GM18858 (cell line): ENCODE measurements around the gene NCAPD2.
A peak's percentile ranks its signal among the peaks of the same experiment; 100 is the strongest.

Experiments
- ATAC-seq: cut with Tn5 transposase; IDR thresholded peaks from one replicate; pipeline ENCODE4 v1.9.1; 2021; ENCODE audit not compliant: unreplicated experiment

NCAPD2 gene, protein sequence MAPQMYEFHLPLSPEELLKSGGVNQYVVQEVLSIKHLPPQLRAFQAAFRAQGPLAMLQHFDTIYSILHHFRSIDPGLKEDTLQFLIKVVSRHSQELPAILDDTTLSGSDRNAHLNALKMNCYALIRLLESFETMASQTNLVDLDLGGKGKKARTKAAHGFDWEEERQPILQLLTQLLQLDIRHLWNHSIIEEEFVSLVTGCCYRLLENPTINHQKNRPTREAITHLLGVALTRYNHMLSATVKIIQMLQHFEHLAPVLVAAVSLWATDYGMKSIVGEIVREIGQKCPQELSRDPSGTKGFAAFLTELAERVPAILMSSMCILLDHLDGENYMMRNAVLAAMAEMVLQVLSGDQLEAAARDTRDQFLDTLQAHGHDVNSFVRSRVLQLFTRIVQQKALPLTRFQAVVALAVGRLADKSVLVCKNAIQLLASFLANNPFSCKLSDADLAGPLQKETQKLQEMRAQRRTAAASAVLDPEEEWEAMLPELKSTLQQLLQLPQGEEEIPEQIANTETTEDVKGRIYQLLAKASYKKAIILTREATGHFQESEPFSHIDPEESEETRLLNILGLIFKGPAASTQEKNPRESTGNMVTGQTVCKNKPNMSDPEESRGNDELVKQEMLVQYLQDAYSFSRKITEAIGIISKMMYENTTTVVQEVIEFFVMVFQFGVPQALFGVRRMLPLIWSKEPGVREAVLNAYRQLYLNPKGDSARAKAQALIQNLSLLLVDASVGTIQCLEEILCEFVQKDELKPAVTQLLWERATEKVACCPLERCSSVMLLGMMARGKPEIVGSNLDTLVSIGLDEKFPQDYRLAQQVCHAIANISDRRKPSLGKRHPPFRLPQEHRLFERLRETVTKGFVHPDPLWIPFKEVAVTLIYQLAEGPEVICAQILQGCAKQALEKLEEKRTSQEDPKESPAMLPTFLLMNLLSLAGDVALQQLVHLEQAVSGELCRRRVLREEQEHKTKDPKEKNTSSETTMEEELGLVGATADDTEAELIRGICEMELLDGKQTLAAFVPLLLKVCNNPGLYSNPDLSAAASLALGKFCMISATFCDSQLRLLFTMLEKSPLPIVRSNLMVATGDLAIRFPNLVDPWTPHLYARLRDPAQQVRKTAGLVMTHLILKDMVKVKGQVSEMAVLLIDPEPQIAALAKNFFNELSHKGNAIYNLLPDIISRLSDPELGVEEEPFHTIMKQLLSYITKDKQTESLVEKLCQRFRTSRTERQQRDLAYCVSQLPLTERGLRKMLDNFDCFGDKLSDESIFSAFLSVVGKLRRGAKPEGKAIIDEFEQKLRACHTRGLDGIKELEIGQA (N-terminal part only)

DNA sequence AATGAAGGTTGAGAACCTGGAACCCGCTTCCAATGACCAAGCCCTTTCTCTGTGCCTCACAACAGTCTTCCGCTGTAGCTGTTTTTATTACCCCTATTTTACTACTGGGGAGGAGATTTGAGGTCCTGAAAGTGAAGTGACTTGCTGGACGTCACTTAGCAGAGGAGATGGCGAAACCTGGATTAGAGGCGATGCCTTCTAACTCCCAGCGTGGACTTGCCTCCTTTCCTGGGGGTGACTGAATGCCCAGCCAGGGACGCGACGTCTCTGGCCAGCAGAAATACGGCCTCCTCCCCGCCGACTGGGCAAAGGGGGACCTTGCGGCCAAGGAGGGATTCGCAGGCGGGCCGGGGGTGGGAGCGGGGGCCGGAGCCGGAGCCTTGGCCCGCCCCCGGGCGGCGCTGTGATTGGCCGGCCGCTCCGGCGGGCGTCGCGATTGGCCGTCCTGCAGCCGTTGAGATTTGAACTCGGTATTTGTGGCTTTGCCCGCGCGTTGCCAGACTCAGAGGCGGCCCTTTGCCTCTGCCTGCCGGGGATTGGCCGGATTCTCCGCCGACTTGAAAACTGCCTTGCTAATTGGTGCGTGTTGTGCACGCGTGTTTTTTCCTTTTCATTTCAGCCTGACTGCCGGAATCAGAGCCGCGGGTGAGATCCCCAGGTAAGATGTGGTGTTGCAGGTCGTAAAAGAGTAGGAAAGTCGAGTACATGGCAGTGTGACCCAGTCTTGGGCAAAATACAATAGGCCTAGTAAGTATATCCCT is at the start of gene NCAPD2:
Gene NCAPD2, plus strand, starts transcription at position 606 of the 761 bp plus-strand sequence. CDS start 997 bp downstream, outside the sequence.
- peak; percentile 72 for ATAC-seq

DNA sequence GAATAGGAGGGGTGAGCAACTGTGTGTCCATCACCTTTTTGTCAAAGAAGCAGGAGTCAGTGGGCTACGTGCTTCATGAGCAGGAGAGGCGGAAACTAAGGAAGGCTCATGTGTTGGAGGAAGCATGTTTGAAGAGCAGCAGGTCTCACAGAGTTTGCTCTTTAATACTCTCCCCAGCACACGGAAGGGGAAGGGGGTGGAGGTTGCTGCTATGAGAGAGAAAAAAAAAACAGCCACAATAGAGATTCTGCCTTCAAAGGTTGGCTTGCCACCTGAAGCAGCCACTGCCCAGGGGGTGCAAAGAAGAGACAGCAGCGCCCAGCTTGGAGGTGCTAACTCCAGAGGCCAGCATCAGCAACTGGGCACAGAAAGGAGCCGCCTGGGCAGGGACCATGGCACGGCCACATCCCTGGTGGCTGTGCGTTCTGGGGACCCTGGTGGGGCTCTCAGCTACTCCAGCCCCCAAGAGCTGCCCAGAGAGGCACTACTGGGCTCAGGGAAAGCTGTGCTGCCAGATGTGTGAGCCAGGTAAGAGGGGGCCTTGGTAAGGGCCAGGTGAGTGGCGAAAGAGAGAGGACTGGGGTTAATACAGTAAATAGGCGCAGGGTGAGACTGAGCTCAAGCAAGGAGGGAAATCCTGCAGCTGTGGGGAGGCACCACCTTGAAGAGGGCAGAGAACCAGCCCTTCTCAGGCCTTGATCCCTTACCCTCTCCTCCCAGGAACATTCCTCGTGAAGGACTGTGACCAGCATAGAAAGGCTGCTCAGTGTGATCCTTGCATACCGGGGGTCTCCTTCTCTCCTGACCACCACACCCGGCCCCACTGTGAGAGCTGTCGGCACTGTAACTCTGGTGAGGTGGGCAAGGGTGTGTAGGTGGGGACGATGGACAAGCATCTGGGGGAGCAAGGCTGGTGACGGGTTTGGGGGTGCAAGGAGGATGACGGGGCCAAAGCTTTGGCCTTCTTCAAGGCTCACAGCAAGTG is 48.9 kb upstream of the NCAPD2 start, which contains the start of gene CD27:
Gene CD27, plus strand, starts transcription at position 252 of the 985 bp plus-strand sequence. Its CDS starts 141 bp downstream, at position 393.
- no peak for ATAC-seq

DNA sequence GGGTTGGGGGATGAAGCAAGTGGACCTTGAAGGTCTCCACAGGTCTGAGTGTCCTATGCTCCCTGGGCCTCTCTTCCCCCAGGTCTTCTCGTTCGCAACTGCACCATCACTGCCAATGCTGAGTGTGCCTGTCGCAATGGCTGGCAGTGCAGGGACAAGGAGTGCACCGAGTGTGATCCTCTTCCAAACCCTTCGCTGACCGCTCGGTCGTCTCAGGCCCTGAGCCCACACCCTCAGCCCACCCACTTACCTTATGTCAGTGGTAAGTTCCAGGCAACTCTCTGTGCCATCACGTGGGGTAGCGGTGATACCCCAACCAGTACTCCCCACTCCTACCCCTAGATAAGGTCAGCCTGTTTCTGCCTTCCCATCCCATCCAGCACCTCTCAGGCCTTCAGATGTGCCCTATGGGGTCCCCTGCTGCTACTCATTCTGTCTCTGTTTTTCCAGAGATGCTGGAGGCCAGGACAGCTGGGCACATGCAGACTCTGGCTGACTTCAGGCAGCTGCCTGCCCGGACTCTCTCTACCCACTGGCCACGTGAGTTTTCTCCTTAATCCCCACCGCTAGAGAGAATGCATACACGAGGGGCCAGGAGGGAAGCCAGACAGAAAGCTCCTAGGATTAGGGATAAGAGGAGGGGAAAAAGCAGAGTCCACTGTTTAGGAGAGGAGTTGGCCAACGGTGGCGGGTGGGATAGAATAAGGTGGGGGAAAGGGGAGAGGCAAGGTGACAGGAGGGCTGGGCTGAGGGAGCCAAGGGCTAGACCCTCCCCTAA is 43.6 kb upstream of the NCAPD2 start:
- no peak for ATAC-seq

DNA sequence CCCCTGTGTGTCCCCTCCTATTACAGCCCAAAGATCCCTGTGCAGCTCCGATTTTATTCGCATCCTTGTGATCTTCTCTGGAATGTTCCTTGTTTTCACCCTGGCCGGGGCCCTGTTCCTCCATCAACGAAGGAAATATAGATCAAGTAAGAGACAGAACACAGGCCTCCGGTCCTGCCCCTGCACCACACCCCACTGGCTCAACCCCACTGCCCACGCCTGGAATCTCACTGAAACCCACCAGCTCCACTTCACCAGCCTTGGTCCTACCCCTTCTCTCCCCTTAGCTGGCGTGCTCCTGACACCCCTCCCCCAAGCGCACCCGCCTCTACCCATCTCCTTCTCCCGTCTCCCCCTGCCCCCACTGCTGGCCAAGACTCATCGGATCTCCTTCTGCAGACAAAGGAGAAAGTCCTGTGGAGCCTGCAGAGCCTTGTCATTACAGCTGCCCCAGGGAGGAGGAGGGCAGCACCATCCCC is 43.0 kb upstream of the NCAPD2 start:
- ATAC-seq: no peak

DNA sequence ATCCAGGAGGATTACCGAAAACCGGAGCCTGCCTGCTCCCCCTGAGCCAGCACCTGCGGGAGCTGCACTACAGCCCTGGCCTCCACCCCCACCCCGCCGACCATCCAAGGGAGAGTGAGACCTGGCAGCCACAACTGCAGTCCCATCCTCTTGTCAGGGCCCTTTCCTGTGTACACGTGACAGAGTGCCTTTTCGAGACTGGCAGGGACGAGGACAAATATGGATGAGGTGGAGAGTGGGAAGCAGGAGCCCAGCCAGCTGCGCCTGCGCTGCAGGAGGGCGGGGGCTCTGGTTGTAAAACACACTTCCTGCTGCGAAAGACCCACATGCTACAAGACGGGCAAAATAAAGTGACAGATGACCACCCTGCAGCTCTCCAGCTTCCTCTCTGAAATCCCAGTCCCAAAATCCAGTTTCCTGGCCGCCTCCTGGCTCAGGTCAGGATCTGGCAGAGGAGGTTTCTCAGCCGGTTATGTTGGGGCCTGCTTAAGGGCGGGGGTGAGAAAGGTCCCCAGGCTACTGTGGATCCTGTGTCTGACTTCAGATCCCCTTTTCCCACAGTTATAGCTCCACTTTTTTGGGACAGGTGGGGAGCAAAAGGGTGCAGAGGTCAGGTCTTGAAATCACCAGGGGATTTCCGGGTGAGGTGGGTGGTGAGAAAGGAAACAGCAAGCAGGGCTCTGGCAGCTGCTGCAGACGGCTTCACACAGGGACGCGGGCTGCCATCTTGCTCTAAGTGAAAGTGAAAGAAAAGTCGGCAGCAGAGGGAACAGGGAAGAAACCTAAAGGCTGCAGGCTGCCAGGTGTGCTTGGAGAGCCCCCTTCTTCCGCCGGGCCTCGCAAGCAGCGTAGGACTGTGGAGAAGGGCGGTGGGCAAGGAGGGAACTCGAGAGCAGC is 42.3 kb upstream of the NCAPD2 start, which contains the start of gene TAPBPL:
Gene TAPBPL, plus strand, starts transcription at position 695 of the 897 bp plus-strand sequence. CDS start 207 bp downstream, outside the sequence.
- ATAC-seq: peak; percentile 57

DNA sequence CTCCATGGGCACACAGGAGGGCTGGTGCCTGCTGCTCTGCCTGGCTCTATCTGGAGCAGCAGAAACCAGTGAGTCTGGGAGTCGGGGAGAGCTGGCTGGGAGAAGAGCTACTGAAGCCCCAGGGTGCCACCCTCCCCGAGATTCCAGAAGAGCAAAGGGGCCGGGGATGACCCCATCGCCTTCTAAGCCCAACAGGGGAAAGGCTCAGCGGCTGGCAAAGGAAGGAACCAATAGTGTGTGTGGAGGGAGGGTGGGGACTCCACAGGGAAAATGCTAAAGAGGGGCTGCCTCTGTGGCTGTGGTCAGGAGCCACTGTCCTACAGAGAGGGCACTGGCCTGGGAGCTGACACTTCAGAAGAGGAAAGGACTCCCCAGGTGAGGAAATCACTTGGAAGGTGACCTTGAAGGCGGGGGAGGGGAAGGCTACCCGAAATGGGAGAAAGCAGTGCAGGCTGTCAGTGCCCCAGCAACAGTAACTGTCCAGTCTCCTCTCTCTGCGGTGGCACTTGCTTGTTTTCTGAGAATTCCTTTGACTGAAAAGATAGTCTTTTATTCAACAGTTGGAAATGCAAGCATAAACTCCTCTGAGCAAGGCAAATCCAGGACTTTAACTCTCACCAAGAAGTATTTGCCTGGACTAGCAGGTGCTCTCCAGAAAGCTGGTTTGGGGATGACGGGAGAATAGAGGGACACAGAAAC is 41.5 kb upstream of the NCAPD2 start:
- ATAC-seq: no peak

DNA sequence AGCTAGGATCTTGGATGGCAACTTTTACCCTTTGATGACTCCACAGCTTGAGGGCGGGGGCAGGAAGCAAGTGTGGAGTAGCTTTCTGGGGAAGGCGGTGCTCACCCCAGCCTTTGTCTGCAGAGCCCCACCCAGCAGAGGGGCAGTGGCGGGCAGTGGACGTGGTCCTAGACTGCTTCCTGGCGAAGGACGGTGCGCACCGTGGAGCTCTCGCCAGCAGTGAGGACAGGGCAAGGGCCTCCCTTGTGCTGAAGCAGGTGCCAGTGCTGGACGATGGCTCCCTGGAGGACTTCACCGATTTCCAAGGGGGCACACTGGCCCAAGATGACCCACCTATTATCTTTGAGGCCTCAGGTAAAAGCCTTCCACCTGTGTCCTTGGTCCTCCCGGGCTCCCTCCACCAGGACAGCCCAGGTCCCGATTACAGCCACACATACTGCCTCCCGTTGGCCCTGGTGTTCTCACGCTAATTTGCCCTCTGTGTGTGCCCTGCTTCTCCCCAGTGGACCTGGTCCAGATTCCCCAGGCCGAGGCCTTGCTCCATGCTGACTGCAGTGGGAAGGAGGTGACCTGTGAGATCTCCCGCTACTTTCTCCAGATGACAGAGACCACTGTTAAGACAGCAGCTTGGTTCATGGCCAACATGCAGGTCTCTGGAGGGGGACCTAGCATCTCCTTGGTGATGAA is 40.8 kb upstream of the NCAPD2 start:
- ATAC-seq: no peak

DNA sequence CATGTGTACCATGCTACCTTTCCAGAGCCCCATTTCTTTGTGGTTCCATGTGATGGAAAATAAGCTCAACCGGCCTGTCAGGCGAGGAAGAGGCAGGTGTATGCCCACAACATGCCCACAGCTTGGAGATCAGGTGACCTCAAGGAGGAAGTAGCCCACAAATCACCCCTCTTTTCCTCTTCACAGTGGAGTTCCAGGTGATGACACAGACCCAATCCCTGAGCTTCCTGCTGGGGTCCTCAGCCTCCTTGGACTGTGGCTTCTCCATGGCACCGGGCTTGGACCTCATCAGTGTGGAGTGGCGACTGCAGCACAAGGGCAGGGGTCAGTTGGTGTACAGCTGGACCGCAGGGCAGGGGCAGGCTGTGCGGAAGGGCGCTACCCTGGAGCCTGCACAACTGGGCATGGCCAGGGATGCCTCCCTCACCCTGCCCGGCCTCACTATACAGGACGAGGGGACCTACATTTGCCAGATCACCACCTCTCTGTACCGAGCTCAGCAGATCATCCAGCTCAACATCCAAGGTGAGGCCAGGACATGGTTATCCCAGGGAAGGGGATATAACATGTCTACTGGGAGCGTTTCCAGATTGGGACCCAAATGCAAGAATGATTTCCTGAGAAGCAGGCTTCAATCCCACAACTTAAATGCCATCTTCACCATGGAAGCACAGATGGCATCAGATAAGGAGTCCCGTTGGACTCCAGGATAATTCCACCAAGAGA is 36.5 kb upstream of the NCAPD2 start:
- no peak for ATAC-seq

DNA sequence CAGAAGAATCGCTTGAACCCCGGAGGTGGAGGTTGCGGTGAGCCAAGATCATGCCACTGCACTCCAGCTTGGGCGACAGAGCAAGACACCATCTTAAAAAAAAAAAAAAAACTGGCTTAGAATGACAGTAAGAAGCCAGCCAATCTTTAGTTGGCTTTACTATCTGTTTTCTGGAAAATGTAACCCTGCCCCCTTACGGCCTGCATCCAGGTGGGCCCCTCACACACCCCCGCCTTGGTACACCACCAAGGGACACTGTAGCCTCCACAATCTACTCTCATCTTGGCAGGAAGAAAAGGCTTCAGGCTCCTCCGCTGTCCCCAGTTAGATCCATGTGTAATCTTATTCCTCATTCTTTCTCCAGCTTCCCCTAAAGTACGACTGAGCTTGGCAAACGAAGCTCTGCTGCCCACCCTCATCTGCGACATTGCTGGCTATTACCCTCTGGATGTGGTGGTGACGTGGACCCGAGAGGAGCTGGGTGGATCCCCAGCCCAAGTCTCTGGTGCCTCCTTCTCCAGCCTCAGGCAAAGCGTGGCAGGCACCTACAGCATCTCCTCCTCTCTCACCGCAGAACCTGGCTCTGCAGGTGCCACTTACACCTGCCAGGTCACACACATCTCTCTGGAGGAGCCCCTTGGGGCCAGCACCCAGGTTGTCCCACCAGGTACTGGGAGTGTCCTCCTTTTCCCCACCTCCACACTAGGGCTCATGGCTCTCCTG is 35.5 kb upstream of the NCAPD2 start:
- no peak for ATAC-seq

DNA sequence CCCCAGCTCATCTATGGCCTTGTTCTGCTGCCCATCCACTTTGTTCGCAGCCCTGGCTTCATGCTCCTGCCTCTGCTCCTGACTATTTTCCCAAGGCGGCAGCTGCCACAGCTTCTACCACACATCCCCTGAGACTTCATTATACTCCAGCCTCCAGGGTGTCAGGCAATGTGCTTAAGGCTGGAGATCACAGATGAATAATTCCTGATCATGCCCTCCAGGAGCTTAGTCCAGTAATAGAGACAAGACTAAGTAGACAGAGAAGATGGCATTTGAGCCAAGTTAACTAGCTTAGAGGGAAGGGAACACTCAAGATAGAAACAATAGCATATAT is 34.9 kb upstream of the NCAPD2 start:
- ATAC-seq: no peak

DNA sequence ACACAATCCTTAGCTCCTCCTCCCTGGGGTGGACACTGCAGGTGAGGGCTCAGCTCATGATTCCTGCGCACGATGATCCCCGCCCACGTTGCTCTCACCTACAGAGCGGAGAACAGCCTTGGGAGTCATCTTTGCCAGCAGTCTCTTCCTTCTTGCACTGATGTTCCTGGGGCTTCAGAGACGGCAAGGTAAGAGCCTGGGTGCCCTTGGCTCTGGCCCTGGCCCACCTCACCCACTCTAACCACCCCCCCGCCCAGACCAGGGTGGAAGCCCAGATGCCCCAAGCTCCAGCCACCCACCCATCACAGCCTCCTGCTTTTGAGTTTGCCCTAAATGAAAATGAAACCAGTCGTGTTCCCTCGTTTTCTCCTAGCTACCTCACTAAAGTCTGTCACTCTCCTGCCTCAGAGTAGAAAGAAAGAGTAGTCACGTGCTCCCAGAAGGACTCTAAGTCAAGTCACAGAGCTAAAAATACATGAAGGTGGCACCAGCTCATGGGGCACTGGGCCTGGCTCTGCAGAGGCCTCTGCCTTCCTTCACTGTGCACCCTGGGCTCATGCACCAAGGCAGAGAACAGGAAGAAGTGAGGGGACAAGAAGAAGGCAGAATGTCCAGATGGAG is 33.0 kb upstream of the NCAPD2 start:
- ATAC-seq: no peak

DNA sequence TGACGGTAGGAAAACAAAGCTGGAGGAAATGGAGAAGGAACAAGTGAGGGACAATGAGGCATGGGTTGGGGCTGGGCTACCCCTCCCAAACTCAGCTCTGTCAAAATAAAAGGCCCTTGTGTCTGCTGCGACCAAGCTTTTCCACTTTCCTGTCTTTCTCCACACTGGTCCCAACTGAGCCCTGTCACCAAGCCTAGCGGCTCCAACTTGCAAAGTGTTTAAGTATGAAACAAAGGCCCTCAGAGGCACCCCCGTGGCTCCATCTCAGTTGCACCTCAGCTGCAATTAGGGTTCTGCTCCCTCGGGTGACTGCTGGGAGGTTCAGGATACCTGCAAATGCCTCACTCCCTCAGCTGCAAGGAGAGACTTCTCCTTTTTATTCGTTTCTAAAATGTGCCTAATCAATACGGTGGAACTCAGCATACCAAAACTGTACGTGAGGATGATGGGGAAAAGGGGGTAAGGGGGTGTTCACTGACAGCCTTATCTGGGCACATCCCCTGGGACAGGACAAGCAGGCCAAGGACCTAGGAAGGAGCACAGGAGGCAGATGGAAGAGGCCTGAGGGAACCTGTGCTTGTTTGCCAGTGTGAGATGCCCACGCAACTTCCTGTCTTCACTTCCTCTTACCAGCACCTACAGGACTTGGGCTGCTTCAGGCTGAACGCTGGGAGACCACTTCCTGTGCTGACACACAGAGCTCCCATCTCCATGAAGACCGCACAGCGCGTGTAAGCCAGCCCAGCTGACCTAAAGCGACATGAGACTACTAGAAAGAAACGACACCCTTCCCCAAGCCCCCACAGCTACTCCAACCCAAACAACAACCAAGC is 32.3 kb upstream of the NCAPD2 start:
- ATAC-seq: no peak
